ENCODE data around the gene RGS14. TPM values are rescaled to one million over a fixed set of nuclear protein-coding genes. Genes with fewer than 3 reads are reported as not detected.

Gene RGS14
- total RNA-seq, 8 experiments from 2014 or later, result 2.3 to 23.9 (median 4.7) TPM

GRCh38 chr5:177387405-177387804, 29.7 kb downstream of the RGS14 start:
- H3K27ac ChIP-seq, result no peak overlapping the region
- 40 to 89% (median 60%) methylated on average over 1 to 11 of the region's 14 CpGs; no CpG with 5 or more reads in 6 of the 10 experiments for WGBS, 10 experiments
- no peak overlapping the region for H3K4me3 ChIP-seq
- no peak for ATAC-seq (replicated peaks in 6 of 8)
- peaks cover 3 to 4% of the 10 kb centered on the region in 2 donors for H3K4me1 ChIP-seq (replicated peaks in 1 of 2)
- in situ Hi-C loops (cut with MboI; ENCODE audit: low pct_unique_long_range_greater_than_20kb in 2 of 9, low sequenced_read_pairs in 9 of 9, unreplicated experiment in 9 of 9), result loop anchor here in 2 of 9 experiments (25.0 kb wide), 2 partner anchors 100 to 125 kb away; partner anchors contain the start of genes DDX41 (in 1 of the 2), DOK3 (in 1 of the 2) and PDLIM7 (in 1 of the 2)

- ATAC-seq (replicated peaks in 6 of 8), result no peak
- no peak overlapping the region for H3K4me3 ChIP-seq
- peaks cover 3 to 4% of the 10 kb centered on the region in 2 donors for H3K4me1 ChIP-seq (replicated peaks in 1 of 2)
- in situ Hi-C loops (cut with MboI; ENCODE audit: low pct_unique_long_range_greater_than_20kb in 2 of 9, low sequenced_read_pairs in 9 of 9, unreplicated experiment in 9 of 9), result loop anchor here in 2 of 9 experiments (25.0 kb wide), 2 partner anchors 99 to 124 kb away; partner anchors contain the start of genes DDX41 (in 1 of the 2), DOK3 (in 1 of the 2) and PDLIM7 (in 1 of the 2)
- 67 to 94% (median 83%) methylated on average over 1 to 8 of the region's 10 CpGs; no CpG with 5 or more reads in 3 of the 10 experiments for WGBS, 10 experiments
- no peak overlapping the region for H3K27ac ChIP-seq
These were observed 30.9 kb downstream of the RGS14 start for GRCh38 chr5:177388521-177389052.

- Histone ChIP-seq H3K4me1 (replicated peaks in 1 of 2) (peaks cover 3 to 4% of the 10 kb centered on the region in 2 donors), H3K27ac (no peak overlapping the region), H3K4me3 (no peak overlapping the region)
- WGBS, 10 experiments, result 14 to 60% (median 51%) methylated on average over 2 to 11 of the region's 21 CpGs; no CpG with 5 or more reads in 3 of the 10 experiments
- peak; percentile 20 to 86 (median 51) for ATAC-seq (replicated peaks in 6 of 8)
- in situ Hi-C loops (cut with MboI; ENCODE audit: low pct_unique_long_range_greater_than_20kb in 2 of 9, low sequenced_read_pairs in 9 of 9, unreplicated experiment in 9 of 9), result loop anchor here in 2 of 9 experiments (25.0 kb wide), 2 partner anchors 98 to 123 kb away; partner anchors contain the start of genes DDX41 (in 1 of the 2), DOK3 (in 1 of the 2) and PDLIM7 (in 1 of the 2)
These were observed 31.8 kb downstream of the RGS14 start for GRCh38 chr5:177389241-177390169.

- ATAC-seq (replicated peaks in 6 of 8), result peak; percentile 39 to 94 (median 88)
These were observed 32.9 kb downstream of the RGS14 start for GRCh38 chr5:177390363-177391300.

GRCh38 chr5:177392765-177393164, 35.0 kb downstream of the RGS14 start:
- no peak for ATAC-seq (replicated peaks in 6 of 8)
- Histone ChIP-seq H3K4me1 (replicated peaks in 1 of 2) (peaks cover 3 to 4% of the 10 kb centered on the region in 2 donors), H3K4me3 (no peak overlapping the region), H3K27ac (no peak overlapping the region)
- WGBS, 10 experiments, result 0 to 33% methylated on average over 1 to 4 of the region's 5 CpGs; no CpG with 5 or more reads in 8 of the 10 experiments
- in situ Hi-C loops (cut with MboI; ENCODE audit: low pct_unique_long_range_greater_than_20kb in 2 of 9, low sequenced_read_pairs in 9 of 9, unreplicated experiment in 9 of 9), result loop anchor here in 2 of 9 experiments (25.0 kb wide), 2 partner anchors 95 to 120 kb away; partner anchors contain the start of genes DDX41 (in 1 of the 2), DOK3 (in 1 of the 2) and PDLIM7 (in 1 of the 2)

More at GRCh38 chr5:177390363-177391300, 32.9 kb downstream of the RGS14 start:
- Histone ChIP-seq H3K27ac (no peak overlapping the region), H3K4me1 (replicated peaks in 1 of 2) (peaks cover 3 to 4% of the 10 kb centered on the region in 2 donors), H3K4me3 (no peak overlapping the region)
- 0 to 80% (median 27%) methylated on average over 1 to 6 of the region's 13 CpGs; no CpG with 5 or more reads in 3 of the 10 experiments for WGBS, 10 experiments
- in situ Hi-C loops (cut with MboI; ENCODE audit: low pct_unique_long_range_greater_than_20kb in 2 of 9, low sequenced_read_pairs in 9 of 9, unreplicated experiment in 9 of 9), result loop anchor here in 2 of 9 experiments (25.0 kb wide), 2 partner anchors 97 to 122 kb away; partner anchors contain the start of genes DDX41 (in 1 of the 2), DOK3 (in 1 of the 2) and PDLIM7 (in 1 of the 2)

- H3K27ac ChIP-seq, result no peak overlapping the region
- WGBS, 10 experiments, result 80% methylated on average over 1 of the region's 1 CpG; no CpG with 5 or more reads in 8 of the 10 experiments
- peaks cover 3 to 4% of the 10 kb centered on the region in 2 donors for H3K4me1 ChIP-seq (replicated peaks in 1 of 2)
- ATAC-seq (replicated peaks in 6 of 8), result no peak
- in situ Hi-C loops (cut with MboI; ENCODE audit: low pct_unique_long_range_greater_than_20kb in 2 of 9, low sequenced_read_pairs in 9 of 9, unreplicated experiment in 9 of 9), result loop anchor here in 2 of 9 experiments (25.0 kb wide), 2 partner anchors 94 to 119 kb away; partner anchors contain the start of genes DDX41 (in 1 of the 2), DOK3 (in 1 of the 2) and PDLIM7 (in 1 of the 2)
- no peak overlapping the region for H3K4me3 ChIP-seq
These were observed 35.6 kb downstream of the RGS14 start for GRCh38 chr5:177393206-177393765.

- ATAC-seq (replicated peaks in 6 of 8), result no peak
- Histone ChIP-seq H3K4me1 (replicated peaks in 1 of 2) (peaks cover 3 to 4% of the 10 kb centered on the region in 2 donors), H3K27ac (no peak overlapping the region), H3K4me3 (no peak overlapping the region)
- WGBS, 10 experiments, result 0 to 100% (median 60%) methylated on average over 1 to 2 of the region's 5 CpGs; no CpG with 5 or more reads in 5 of the 10 experiments
- in situ Hi-C loops (cut with MboI; ENCODE audit: low pct_unique_long_range_greater_than_20kb in 2 of 9, low sequenced_read_pairs in 9 of 9, unreplicated experiment in 9 of 9), result loop anchor here in 2 of 9 experiments (25.0 kb wide), 2 partner anchors 93 to 118 kb away; partner anchors contain the start of genes DDX41 (in 1 of the 2), DOK3 (in 1 of the 2) and PDLIM7 (in 1 of the 2)
These were observed 36.3 kb downstream of the RGS14 start for GRCh38 chr5:177393990-177394389.

- in situ Hi-C loops (cut with MboI; ENCODE audit: low pct_unique_long_range_greater_than_20kb in 2 of 9, low sequenced_read_pairs in 9 of 9, unreplicated experiment in 9 of 9), result loop anchor here in 2 of 9 experiments (25.0 kb wide), 2 partner anchors 91 to 116 kb away; partner anchors contain the start of genes DDX41 (in 1 of the 2), DOK3 (in 1 of the 2) and PDLIM7 (in 1 of the 2)
- peak in 3 of 8 experiments; percentile 32 to 79 (median 63) for ATAC-seq (replicated peaks in 6 of 8)
- 40% methylated on average over 1 of the region's 8 CpGs; no CpG with 5 or more reads in 9 of the 10 experiments for WGBS, 10 experiments
- Histone ChIP-seq H3K4me1 (replicated peaks in 1 of 2) (peaks cover 0 to 2% of the 10 kb centered on the region in 2 donors), H3K4me3 (no peak overlapping the region), H3K27ac (no peak overlapping the region)
These were observed 38.4 kb downstream of the RGS14 start for GRCh38 chr5:177396078-177396477.

- WGBS, 10 experiments, result 90 to 100% (median 90%) methylated on average over 1 to 2 of the region's 10 CpGs; no CpG with 5 or more reads in 7 of the 10 experiments
- no peak overlapping the region for H3K27ac ChIP-seq
- H3K4me1 ChIP-seq (replicated peaks in 1 of 2), result peaks cover 0 to 2% of the 10 kb centered on the region in 2 donors
- in situ Hi-C loops (cut with MboI; ENCODE audit: low pct_unique_long_range_greater_than_20kb in 2 of 9, low sequenced_read_pairs in 9 of 9, unreplicated experiment in 9 of 9), result loop anchor here in 2 of 9 experiments (25.0 kb wide), 2 partner anchors 90 to 115 kb away; partner anchors contain the start of genes DDX41 (in 1 of the 2), DOK3 (in 1 of the 2) and PDLIM7 (in 1 of the 2)
- no peak overlapping the region for H3K4me3 ChIP-seq
- ATAC-seq (replicated peaks in 6 of 8), result no peak
These were observed 39.1 kb downstream of the RGS14 start for GRCh38 chr5:177396807-177397206.

- ATAC-seq (replicated peaks in 6 of 8), result no peak
- Histone ChIP-seq H3K4me3 (no peak overlapping the region), H3K4me1 (replicated peaks in 1 of 2) (peaks cover 3 to 4% of the 10 kb centered on the region in 2 donors), H3K27ac (no peak overlapping the region)
- in situ Hi-C loops (cut with MboI; ENCODE audit: low pct_unique_long_range_greater_than_20kb in 2 of 9, low sequenced_read_pairs in 9 of 9, unreplicated experiment in 9 of 9), result loop anchor here in 2 of 9 experiments (25.0 kb wide), 2 partner anchors 89 to 114 kb away; partner anchors contain the start of genes DDX41 (in 1 of the 2), DOK3 (in 1 of the 2) and PDLIM7 (in 1 of the 2)
- WGBS, 10 experiments, result 100% methylated on average over 1 to 3 of the region's 16 CpGs; no CpG with 5 or more reads in 8 of the 10 experiments
These were observed 40.2 kb downstream of the RGS14 start for GRCh38 chr5:177397875-177398390.

Measured in motor neuron (in vitro differentiated cells).